Sigmoid colon (tissue), 7 donors: ENCODE results near the gene SYCP3. TPM values are rescaled to one million over a fixed set of nuclear protein-coding genes. Genes with fewer than 3 reads are reported as not detected.
A peak's percentile ranks its signal among the peaks of the same experiment; 100 is the strongest.

Experiments
- DNase-seq: peaks from one replicate; pipeline ENCODE4 v3.0.0-alpha.2; 2019
- H3K27ac ChIP-seq, 4 donors: fragments of 200-600 bp; sonication (generic); one replicate each; pipeline ENCODE4 v1.5.1; 2016 to 2019; ENCODE audit warnings: mild to moderate bottlenecking in 1 of 4
- H3K27me3 ChIP-seq, 3 donors: fragments of 200-600 bp; sonication (generic); one replicate each; pipeline ENCODE4 v1.5.1; 2019; ENCODE audit warnings: mild to moderate bottlenecking in 1 of 3
- H3K36me3 ChIP-seq, 4 donors: fragments of 200-600 bp; sonication (generic); one replicate each; pipeline ENCODE4 v1.5.1; 2016 to 2019
- H3K4me1 ChIP-seq, 4 donors: fragments of 200-600 bp; sonication (generic); one replicate each; pipeline ENCODE4 v1.5.1; 2017 to 2019
- H3K4me3 ChIP-seq, 4 donors: fragments of 200-600 bp; sonication (generic); one replicate each; pipeline ENCODE4 v1.5.1; 2017 to 2019; ENCODE audit warnings: mild to moderate bottlenecking in 2 of 4, moderate library complexity in 1 of 4
- H3K9me3 ChIP-seq, 4 donors: fragments of 200-600 bp in 3 of 4; sonication (generic) in 3 of 4; one replicate each; pipeline versions ENCODE4 v1.5.1 to v1.6.1; 2013 to 2019
- EP300 ChIP-seq, 4 donors: sonication (generic); formaldehyde crosslinking; IDR thresholded peaks; one replicate each; pipeline ENCODE4 v1.6.1; 2017; ENCODE audit warnings: antibody characterized with exemption in 4 of 4
- POLR2A ChIP-seq, 2 donors: fragments of 450-650 bp; IDR thresholded peaks; one replicate each; pipeline ENCODE4 v1.6.1; 2016; ENCODE audit warnings: antibody characterized with exemption in 2 of 2, mild to moderate bottlenecking in 2 of 2, moderate library complexity in 2 of 2
- POLR2AphosphoS5 ChIP-seq, 4 donors: sonication (generic); formaldehyde crosslinking; IDR thresholded peaks; one replicate each; pipeline ENCODE4 v1.6.1; 2017; ENCODE audit warnings: antibody characterized with exemption in 4 of 4
- WGBS, 2 donors: extraction: QIAGEN DNeasy Blood & Tissue Kit; methylation state at CpG; one replicate each; pipeline ENCODE4 v1.1.7; 2013; 5-methylcytosine and 5-hydroxymethylcytosine counted together
- intact Hi-C: fragments of 100-400 bp; cut with DNase I; formaldehyde crosslinking; loops from one replicate; pipeline ENCODE4 v1.15.1; 2023
- polyA plus RNA-seq, 3 donors: library from polyadenylated mRNA; stranded (reverse); fragments of 200-250 nt; gene quantifications; one replicate each; pipeline ENCODE4 v1.2.3, GENCODE V29; 2013
- total RNA-seq, 4 donors: library from RNA; depleted of rRNA; stranded (reverse); fragments of >200 nt; gene quantifications; one replicate each; pipeline ENCODE4 v1.1.0, GENCODE V29; 2016
- TF ChIP-seq, protein P1 (sequence below), 4 experiments: fragments of 450-650 bp in 3 of 4; fragments of 200-600 bp in 1 of 4; IDR thresholded peaks; one replicate each; pipeline ENCODE4 v1.5.1; 2016 to 2019; ENCODE audit warnings: antibody characterized with exemption in 4 of 4, mild to moderate bottlenecking in 3 of 4, moderate library complexity in 2 of 4
- donor health status: healthy with polysubstance abuse.
- donor health status: Bipolar disorder and iron deficiency.
- donor health status: healthy.

The SYCP3 gene
- total and polyA plus RNA-seq, 7 donors: 0.14 to 0.36 (median 0.19) TPM; not detected in 4

DNA sequence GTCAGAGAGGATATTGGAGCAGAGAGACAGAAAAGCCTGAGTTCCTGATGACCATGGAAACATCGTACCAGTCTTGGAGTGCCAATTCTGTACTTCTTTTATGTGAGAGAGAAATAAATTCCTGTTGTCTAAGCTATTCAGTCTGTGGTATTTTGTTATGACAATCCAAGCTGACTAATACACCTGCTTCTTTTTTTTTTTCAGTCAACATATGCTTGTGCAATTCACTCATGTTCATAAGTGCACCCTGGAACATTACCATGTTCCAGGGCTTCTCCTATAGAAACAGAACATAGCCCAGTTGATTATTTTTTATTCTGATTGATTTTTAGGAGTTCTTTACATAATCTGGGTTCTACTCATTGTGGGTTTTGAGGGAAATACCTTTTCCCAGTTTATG, 43.6 kb downstream of the SYCP3 start:
- WGBS, 2 donors: 36 to 81% methylated on average over 1 of the region's 1 CpG
- Histone ChIP-seq H3K4me1 (peaks cover 0 to 38% (median 34%) of the 10 kb centered on the region in 4 donors), H3K36me3 (no peaks in the 10 kb centered on the region), H3K27ac (peak overlapping the region in 3 of 4 donors; percentile 89 to 96 (median 95)), H3K9me3 (no peaks in the 10 kb centered on the region), H3K27me3 (no peaks in the 10 kb centered on the region), H3K4me3 (no peak overlapping the region)
- intact Hi-C loops: loop anchor here (5.0 kb wide), 2 partner anchors 137 to 288 kb away; partner anchors contain the start of genes ARL1 and GNPTAB
- TF ChIP-seq EP300 (IDR thresholded peaks at IDR 0.05): no peak
- TF ChIP-seq, protein P1, sequence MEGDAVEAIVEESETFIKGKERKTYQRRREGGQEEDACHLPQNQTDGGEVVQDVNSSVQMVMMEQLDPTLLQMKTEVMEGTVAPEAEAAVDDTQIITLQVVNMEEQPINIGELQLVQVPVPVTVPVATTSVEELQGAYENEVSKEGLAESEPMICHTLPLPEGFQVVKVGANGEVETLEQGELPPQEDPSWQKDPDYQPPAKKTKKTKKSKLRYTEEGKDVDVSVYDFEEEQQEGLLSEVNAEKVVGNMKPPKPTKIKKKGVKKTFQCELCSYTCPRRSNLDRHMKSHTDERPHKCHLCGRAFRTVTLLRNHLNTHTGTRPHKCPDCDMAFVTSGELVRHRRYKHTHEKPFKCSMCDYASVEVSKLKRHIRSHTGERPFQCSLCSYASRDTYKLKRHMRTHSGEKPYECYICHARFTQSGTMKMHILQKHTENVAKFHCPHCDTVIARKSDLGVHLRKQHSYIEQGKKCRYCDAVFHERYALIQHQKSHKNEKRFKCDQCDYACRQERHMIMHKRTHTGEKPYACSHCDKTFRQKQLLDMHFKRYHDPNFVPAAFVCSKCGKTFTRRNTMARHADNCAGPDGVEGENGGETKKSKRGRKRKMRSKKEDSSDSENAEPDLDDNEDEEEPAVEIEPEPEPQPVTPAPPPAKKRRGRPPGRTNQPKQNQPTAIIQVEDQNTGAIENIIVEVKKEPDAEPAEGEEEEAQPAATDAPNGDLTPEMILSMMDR (IDR thresholded peaks at IDR 0.05): no peak
- no peak for TF ChIP-seq POLR2AphosphoS5 (IDR thresholded peaks at IDR 0.05)
- TF ChIP-seq POLR2A (IDR thresholded peaks at IDR 0.05): no peak
- DNase-seq: no peak

DNA sequence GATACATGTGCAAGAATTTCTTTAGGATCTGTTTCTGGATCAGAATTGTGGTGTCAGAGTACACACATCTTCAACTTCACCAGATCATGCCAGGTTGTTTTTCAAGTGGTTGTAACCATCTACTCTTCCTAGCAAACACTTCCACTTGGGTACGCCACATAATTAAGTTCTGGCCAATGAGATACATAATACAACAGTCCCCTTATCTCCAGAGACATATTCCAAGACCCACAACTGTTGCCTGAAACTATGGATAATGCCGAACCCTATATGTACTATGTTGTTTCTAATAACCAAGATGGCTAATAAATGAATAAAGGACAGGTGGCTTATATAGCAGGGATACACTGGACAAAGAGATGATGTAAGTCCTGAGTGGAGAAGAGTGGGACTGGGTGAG, 44.3 kb downstream of the SYCP3 start:
- TF ChIP-seq, protein P1 (IDR thresholded peaks at IDR 0.05): no peak
- TF ChIP-seq EP300 (IDR thresholded peaks at IDR 0.05): no peak
- no peak for TF ChIP-seq POLR2AphosphoS5 (IDR thresholded peaks at IDR 0.05)
- no peak for TF ChIP-seq POLR2A (IDR thresholded peaks at IDR 0.05)
- no peak overlapping the region for H3K4me3 ChIP-seq
- H3K27me3 ChIP-seq: no peaks in the 10 kb centered on the region
- intact Hi-C loops: loop anchor here (5.0 kb wide), 2 partner anchors 137 to 288 kb away; partner anchors contain the start of genes ARL1 and GNPTAB
- H3K27ac ChIP-seq: peak overlapping the region in 2 of 4 donors; percentile 89 to 95
- WGBS, 2 donors: 95 to 99% methylated on average over 2 of the region's 2 CpGs
- no peaks in the 10 kb centered on the region for H3K36me3 ChIP-seq
- DNase-seq: no peak
- peaks cover 0 to 31% (median 29%) of the 10 kb centered on the region in 4 donors for H3K4me1 ChIP-seq
- H3K9me3 ChIP-seq: no peaks in the 10 kb centered on the region

DNA sequence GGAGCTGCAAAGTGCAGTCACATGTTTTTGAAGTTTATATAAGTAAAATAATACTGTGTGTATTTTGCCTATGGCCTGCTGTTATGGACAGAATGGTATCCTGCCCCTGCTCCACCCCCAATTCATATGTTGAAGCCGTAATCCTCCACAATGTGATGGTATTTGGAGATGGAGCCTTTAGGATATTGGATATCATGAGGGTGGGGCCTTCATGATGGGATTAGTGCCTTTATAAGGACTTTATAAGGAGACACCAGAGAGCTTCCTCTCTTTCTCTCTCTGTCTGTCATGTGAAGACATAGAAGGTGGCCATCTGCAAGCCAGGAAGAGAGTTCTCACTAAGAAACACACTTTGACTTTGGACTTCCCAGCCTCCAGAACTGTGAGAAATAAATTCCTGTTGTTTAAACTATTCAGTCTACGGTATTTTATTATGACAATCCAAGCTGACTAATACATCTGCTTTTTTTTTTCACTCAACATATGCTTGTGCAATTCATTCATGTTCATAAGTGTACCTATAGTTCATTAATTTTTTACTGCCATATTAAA, 44.9 kb downstream of the SYCP3 start:
- DNase-seq: no peak
- H3K27ac ChIP-seq: no peak overlapping the region
- H3K36me3 ChIP-seq: no peaks in the 10 kb centered on the region
- H3K9me3 ChIP-seq: no peaks in the 10 kb centered on the region
- intact Hi-C loops: no loop called here
- H3K4me3 ChIP-seq: no peak overlapping the region
- TF ChIP-seq POLR2A (IDR thresholded peaks at IDR 0.05) (no peak), POLR2AphosphoS5 (IDR thresholded peaks at IDR 0.05) (no peak), EP300 (IDR thresholded peaks at IDR 0.05) (no peak)
- TF ChIP-seq, protein P1 (IDR thresholded peaks at IDR 0.05): no peak
- no peaks in the 10 kb centered on the region for H3K27me3 ChIP-seq
- H3K4me1 ChIP-seq: peaks cover 0 to 25% (median 22%) of the 10 kb centered on the region in 4 donors
- 70 to 86% methylated on average over 2 of the region's 2 CpGs for WGBS, 2 donors

DNA sequence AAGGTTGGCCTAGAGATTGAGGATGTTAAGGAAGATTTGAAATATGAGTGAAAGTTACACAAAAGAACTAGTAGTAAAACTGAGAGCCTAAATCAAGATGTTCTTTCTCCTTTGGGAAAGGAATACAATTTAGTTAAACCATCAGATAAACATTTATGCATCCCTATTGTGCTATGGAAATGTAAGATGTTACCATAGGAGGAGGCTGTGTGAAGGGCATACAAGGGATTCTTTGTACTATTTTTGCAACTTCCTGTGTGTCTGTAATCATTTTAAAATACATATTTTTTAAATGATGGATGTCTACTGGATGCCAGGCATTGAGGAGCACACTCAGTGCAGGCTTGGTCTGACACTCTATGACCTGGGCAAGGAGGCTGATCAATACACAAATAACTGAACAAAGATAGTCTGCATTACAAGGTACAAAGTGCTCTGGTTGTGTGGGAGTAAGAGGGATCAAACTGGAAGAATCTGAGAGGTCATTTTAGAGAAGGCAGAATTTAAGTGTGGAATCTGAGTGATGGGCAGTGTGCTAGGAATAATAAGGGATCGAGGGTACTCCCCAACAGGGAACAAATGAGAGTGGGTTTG, 47.7 kb downstream of the SYCP3 start:
- H3K27ac ChIP-seq: no peak overlapping the region
- H3K4me1 ChIP-seq: peaks cover 0 to 13% (median 13%) of the 10 kb centered on the region in 4 donors
- TF ChIP-seq POLR2A (IDR thresholded peaks at IDR 0.05): no peak
- TF ChIP-seq, protein P1 (IDR thresholded peaks at IDR 0.05): no peak
- TF ChIP-seq EP300 (IDR thresholded peaks at IDR 0.05): no peak
- TF ChIP-seq POLR2AphosphoS5 (IDR thresholded peaks at IDR 0.05): no peak
- no peaks in the 10 kb centered on the region for H3K9me3 ChIP-seq
- intact Hi-C loops: no loop called here
- no peaks in the 10 kb centered on the region for H3K27me3 ChIP-seq
- H3K36me3 ChIP-seq: no peaks in the 10 kb centered on the region
- WGBS, 2 donors: 91 to 97% methylated on average over 1 of the region's 1 CpG
- H3K4me3 ChIP-seq: no peak overlapping the region
- no peak for DNase-seq
